Vagina (tissue), 2 donors: ENCODE measurements around the gene SLC17A4. TPM values are rescaled to one million over a fixed set of nuclear protein-coding genes. Genes with fewer than 3 reads are reported as not detected.
"Not testable (repeated sequence)": the region's sequence is repeated elsewhere in the genome, so short reads cannot be mapped to it uniquely, and the experiment has no call there.

Experiments
- DNase-seq, 2 donors: peaks; one replicate each; pipeline ENCODE4 v3.0.0-alpha.2; 2017; ENCODE audit errors: extremely low spot score in 2 of 2
- H3K27ac ChIP-seq: fragments of 200-600 bp; sonication (generic); one replicate; pipeline ENCODE4 v1.5.1; 2019
- H3K27me3 ChIP-seq: fragments of 200-600 bp; sonication (generic); one replicate; pipeline ENCODE4 v1.5.1; 2019
- H3K36me3 ChIP-seq, 2 donors: fragments of 200-600 bp; sonication (generic); one replicate each; pipeline ENCODE4 v1.5.1; 2017 to 2019
- H3K4me1 ChIP-seq: fragments of 200-600 bp; sonication (generic); one replicate; pipeline ENCODE4 v1.5.1; 2019
- H3K4me3 ChIP-seq, 2 donors: fragments of 200-600 bp; sonication (generic); 1 replicate in 1 of 2; 2 replicates in 1 of 2; pipeline ENCODE4 v1.5.1; 2016 to 2019
- H3K9me3 ChIP-seq: fragments of 200-600 bp; sonication (generic); one replicate; pipeline ENCODE4 v1.5.1; 2019
- POLR2A ChIP-seq, 2 donors: fragments of 450-650 bp; IDR thresholded peaks; one replicate each; pipeline ENCODE4 v1.6.1; 2017; ENCODE audit warnings: antibody characterized with exemption in 2 of 2, mild to moderate bottlenecking in 2 of 2, moderate library complexity in 2 of 2
- POLR2AphosphoS5 ChIP-seq, 2 donors: sonication (generic); formaldehyde crosslinking; IDR thresholded peaks; one replicate each; pipeline ENCODE4 v1.9.0; 2017; ENCODE audit warnings: antibody characterized with exemption in 2 of 2, mild to moderate bottlenecking in 2 of 2, low read depth in 1 of 2; ENCODE audit not compliant: insufficient read depth in 1 of 2
- intact Hi-C: fragments of 100-400 bp; cut with DNase I; formaldehyde crosslinking; loops from one replicate; pipeline ENCODE4 v1.15.1; 2023
- total RNA-seq: library from RNA; depleted of rRNA; stranded (reverse); fragments of >200 nt; gene quantifications from one replicate; pipeline ENCODE4 v1.2.3, GENCODE V29; 2016
- TF ChIP-seq, protein P1 (sequence below), 3 experiments: fragments of 450-650 bp in 2 of 3; fragments of 200-600 bp in 1 of 3; sonication (generic) in 1 of 3; IDR thresholded peaks; one replicate each; pipeline ENCODE4 v1.5.1; 2017 to 2019; ENCODE audit warnings: antibody characterized with exemption in 3 of 3, mild to moderate bottlenecking in 2 of 3, moderate library complexity in 2 of 3

Gene SLC17A4
- total RNA-seq, 1 donor from 2014 or later, result not detected

DNA sequence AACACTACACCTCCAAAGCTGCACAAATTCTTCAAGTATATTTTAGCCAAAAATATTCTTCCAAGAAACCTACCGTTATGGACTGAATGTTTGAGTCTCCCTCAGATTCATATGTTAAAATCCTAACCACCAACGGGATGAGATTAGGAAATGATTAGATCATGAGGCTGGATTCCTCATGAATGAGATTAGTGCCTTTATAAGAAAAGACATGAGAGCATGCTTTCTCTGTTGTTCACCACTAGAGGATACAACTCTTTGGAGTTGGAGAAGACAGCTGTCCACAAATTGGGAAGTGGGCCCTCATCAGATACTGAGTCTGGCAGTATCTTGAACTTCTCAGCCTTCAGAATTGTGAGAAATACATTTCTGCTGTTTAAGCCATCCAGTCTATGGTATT lies 7.1 kb upstream of the SLC17A4 start:
- no peak for TF ChIP-seq POLR2A (IDR thresholded peaks at IDR 0.05)
- TF ChIP-seq POLR2AphosphoS5 (IDR thresholded peaks at IDR 0.05; ENCODE audit: insufficient read depth in 1 of 2, low read depth in 1 of 2), result no peak
- no peak overlapping the region for H3K4me3 ChIP-seq
- H3K27ac ChIP-seq, result no peak overlapping the region
- no peaks in the 10 kb centered on the region for H3K36me3 ChIP-seq
- no peaks in the 10 kb centered on the region for H3K9me3 ChIP-seq
- no peak for DNase-seq
- intact Hi-C loops, result no loop called here
- no peaks in the 10 kb centered on the region for H3K27me3 ChIP-seq
- no peaks in the 10 kb centered on the region for H3K4me1 ChIP-seq

DNA sequence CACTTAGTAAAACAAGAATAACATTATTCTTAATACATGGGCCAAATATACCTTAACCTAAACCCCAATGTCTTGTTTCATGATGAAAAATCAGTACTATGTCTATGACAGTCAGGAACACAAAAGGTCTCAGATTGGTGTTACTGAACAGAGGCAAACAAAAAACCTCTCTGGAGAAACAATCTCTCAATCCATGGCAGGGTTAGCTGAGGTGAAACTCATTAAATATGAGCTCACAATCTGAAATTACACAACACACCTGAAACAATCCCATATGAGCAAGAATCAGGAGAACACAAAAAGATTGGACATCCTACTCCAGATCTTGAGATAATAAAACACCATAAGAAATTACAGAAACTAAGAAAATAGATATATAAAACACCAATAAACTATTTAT lies 6.5 kb upstream of the SLC17A4 start:
- no peak for TF ChIP-seq POLR2AphosphoS5 (IDR thresholded peaks at IDR 0.05; ENCODE audit: insufficient read depth in 1 of 2, low read depth in 1 of 2)
- TF ChIP-seq POLR2A (IDR thresholded peaks at IDR 0.05), result no peak
- TF ChIP-seq, protein P1, sequence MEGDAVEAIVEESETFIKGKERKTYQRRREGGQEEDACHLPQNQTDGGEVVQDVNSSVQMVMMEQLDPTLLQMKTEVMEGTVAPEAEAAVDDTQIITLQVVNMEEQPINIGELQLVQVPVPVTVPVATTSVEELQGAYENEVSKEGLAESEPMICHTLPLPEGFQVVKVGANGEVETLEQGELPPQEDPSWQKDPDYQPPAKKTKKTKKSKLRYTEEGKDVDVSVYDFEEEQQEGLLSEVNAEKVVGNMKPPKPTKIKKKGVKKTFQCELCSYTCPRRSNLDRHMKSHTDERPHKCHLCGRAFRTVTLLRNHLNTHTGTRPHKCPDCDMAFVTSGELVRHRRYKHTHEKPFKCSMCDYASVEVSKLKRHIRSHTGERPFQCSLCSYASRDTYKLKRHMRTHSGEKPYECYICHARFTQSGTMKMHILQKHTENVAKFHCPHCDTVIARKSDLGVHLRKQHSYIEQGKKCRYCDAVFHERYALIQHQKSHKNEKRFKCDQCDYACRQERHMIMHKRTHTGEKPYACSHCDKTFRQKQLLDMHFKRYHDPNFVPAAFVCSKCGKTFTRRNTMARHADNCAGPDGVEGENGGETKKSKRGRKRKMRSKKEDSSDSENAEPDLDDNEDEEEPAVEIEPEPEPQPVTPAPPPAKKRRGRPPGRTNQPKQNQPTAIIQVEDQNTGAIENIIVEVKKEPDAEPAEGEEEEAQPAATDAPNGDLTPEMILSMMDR (IDR thresholded peaks at IDR 0.05), result no peak
- H3K27ac ChIP-seq, result no peak overlapping the region
- intact Hi-C loops, result no loop called here

DNA sequence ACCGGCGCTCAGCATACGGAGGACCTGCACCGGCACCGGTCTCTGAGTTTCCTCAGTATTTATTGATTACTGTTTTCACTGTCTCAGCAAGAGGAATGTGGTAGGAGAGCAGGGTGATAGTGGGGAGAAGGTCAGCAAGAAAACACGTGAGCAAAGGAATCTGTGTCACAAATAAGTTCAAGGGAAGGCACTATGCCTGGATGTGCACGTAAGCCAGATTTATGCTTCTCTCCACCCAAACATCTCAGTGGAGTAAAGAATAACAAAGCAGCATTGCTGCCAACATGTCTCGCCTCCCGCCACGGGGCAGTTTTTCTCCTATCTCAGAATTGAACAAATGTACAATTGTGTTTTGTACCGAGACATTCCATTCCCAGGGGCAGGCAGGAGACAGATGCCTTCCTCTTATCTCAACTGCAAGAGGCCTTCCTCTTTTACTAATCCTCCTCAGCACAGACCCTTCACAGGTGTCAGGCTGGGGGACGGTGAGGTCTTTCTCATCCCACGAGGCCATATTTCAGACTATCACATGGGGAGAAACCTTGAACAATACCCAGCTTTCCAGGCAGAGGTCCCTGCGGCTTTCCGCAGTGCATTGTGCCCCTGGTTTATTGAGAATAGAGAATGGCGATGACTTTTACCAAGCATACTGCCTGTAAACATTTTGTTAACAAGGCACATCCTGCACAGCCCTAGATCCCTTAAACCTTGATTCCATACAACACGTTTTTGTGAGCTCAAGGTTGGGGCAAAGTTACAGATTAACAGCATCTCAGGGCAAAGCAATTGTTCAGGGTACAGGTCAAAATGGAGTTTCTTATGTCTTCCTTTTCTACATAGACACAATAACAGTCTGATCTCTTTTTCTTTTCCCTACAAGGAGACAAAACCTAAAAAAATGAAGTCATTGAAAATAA lies 5.7 kb upstream of the SLC17A4 start:
- H3K36me3 ChIP-seq, intact Hi-C loops, H3K4me3 ChIP-seq, H3K9me3 ChIP-seq, H3K27me3 ChIP-seq, DNase-seq, H3K4me1 ChIP-seq, H3K27ac ChIP-seq: not testable (repeated sequence)

More for the DNA sequence above, 6.5 kb upstream of the SLC17A4 start:
- DNase-seq, result no peak
- H3K36me3 ChIP-seq, result no peaks in the 10 kb centered on the region
- H3K9me3 ChIP-seq, result no peaks in the 10 kb centered on the region
- H3K27me3 ChIP-seq, result no peaks in the 10 kb centered on the region
- H3K4me1 ChIP-seq, result no peaks in the 10 kb centered on the region
- H3K4me3 ChIP-seq, result no peak overlapping the region

DNA sequence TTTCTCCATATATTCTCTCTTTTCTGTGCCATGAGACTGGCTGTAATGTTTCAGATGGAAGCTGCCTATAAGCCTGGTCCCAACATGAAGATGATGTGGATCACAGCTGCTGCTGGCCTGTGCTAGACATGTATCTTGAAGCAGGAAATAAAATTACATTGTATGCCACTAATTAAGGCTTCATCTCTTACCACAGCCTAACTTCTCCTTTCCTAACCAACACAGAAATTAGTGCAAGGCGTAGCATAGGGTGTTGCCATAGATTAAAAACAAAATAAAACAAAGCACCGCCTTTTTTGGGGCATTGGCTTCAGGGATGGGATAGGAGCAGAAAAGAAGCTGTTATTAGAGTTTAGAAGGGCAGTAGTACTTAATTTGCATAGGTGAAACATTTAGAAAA lies 4.7 kb upstream of the SLC17A4 start:
- no peak for DNase-seq
- no peaks in the 10 kb centered on the region for H3K9me3 ChIP-seq
- H3K27me3 ChIP-seq, result no peaks in the 10 kb centered on the region
- TF ChIP-seq, protein P1 (IDR thresholded peaks at IDR 0.05), result no peak
- TF ChIP-seq POLR2AphosphoS5 (IDR thresholded peaks at IDR 0.05; ENCODE audit: insufficient read depth in 1 of 2, low read depth in 1 of 2) (no peak), POLR2A (IDR thresholded peaks at IDR 0.05) (no peak)
- no peak overlapping the region for H3K27ac ChIP-seq
- no peak overlapping the region for H3K4me3 ChIP-seq
- H3K36me3 ChIP-seq, result no peaks in the 10 kb centered on the region
- intact Hi-C loops, result no loop called here
- H3K4me1 ChIP-seq, result no peaks in the 10 kb centered on the region

DNA sequence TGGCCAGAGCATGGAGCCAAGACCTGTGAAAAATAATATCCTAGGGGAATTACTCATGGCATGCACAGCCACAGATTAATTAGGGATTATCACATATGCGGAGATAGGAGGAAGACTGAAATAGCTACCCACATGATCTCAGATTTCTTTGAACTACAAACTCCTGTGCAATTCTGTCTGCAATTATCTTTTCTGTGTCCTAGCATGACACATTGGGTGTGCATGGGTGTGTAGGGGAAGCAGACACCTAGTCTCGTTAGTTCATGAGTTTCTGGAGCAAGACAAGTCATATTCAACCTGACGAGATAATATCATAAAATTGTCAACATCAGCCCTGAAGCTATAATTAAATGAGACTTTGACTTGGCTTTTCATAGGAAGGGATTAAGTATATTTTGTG lies 3.6 kb upstream of the SLC17A4 start:
- TF ChIP-seq, protein P1 (IDR thresholded peaks at IDR 0.05), result no peak
- no peak for TF ChIP-seq POLR2A (IDR thresholded peaks at IDR 0.05)
- no peak for TF ChIP-seq POLR2AphosphoS5 (IDR thresholded peaks at IDR 0.05; ENCODE audit: insufficient read depth in 1 of 2, low read depth in 1 of 2)
- H3K9me3 ChIP-seq, result no peaks in the 10 kb centered on the region
- H3K4me1 ChIP-seq, result no peaks in the 10 kb centered on the region
- H3K36me3 ChIP-seq, result no peaks in the 10 kb centered on the region
- no peak overlapping the region for H3K27ac ChIP-seq
- intact Hi-C loops, result no loop called here
- no peaks in the 10 kb centered on the region for H3K27me3 ChIP-seq
- H3K4me3 ChIP-seq, result no peak overlapping the region
- no peak for DNase-seq

DNA sequence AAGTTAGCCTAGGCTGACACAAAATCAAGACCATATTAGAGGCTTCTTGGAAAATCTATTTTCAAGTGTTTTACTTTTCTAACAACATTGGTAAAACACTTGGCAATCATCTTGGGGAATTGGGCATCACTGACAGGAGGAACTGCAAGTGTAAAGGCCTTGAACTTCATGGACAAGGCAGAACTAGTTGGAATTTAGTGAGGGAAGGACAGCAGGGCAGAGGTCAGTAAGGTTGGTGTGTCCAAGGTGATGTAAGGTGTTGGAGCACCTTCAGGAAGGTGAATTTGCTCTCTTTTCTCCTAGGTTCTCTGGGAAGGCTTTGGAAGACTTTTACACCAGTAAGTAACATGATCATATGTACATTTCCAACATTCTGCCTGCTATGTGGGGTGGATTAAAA lies 1.5 kb upstream of the SLC17A4 start:
- no peak overlapping the region for H3K27ac ChIP-seq
- H3K36me3 ChIP-seq, result no peaks in the 10 kb centered on the region
- no peaks in the 10 kb centered on the region for H3K9me3 ChIP-seq
- DNase-seq, result no peak
- no peaks in the 10 kb centered on the region for H3K27me3 ChIP-seq
- no peaks in the 10 kb centered on the region for H3K4me1 ChIP-seq
- intact Hi-C loops, result no loop called here
- TF ChIP-seq, protein P1 (IDR thresholded peaks at IDR 0.05), result no peak
- TF ChIP-seq POLR2A (IDR thresholded peaks at IDR 0.05), result no peak
- no peak for TF ChIP-seq POLR2AphosphoS5 (IDR thresholded peaks at IDR 0.05; ENCODE audit: insufficient read depth in 1 of 2, low read depth in 1 of 2)
- no peak overlapping the region for H3K4me3 ChIP-seq
